Esophagus muscularis mucosa (tissue), 4 donors: ENCODE data around the gene TUT1. TPM values are rescaled to one million over a fixed set of nuclear protein-coding genes. Genes with fewer than 3 reads are reported as not detected.

Experiments
- DNase-seq: peaks from one replicate; pipeline ENCODE4 v3.0.0-alpha.2; 2017; ENCODE audit errors: extremely low spot score
- H3K27ac ChIP-seq, 4 donors: fragments of 200-600 bp; sonication (generic); replicated peaks in 1 of 4; 1 replicate in 3 of 4; 2 replicates in 1 of 4; pipeline ENCODE4 v1.5.1; 2016 to 2019; ENCODE audit warnings: mild to moderate bottlenecking in 1 of 4
- H3K27me3 ChIP-seq, 4 donors: fragments of 200-600 bp; sonication (generic); one replicate each; pipeline versions ENCODE4 v1.5.1 to v1.6.0; 2016 to 2019
- H3K36me3 ChIP-seq, 4 donors: fragments of 200-600 bp; sonication (generic); one replicate each; pipeline ENCODE4 v1.5.1; 2016 to 2019
- H3K4me1 ChIP-seq, 4 donors: fragments of 200-600 bp; sonication (generic); one replicate each; pipeline ENCODE4 v1.5.1; 2016 to 2019
- H3K4me3 ChIP-seq, 4 donors: fragments of 200-600 bp; sonication (generic); 1 replicate in 2 of 4; 2 replicates in 2 of 4; pipeline ENCODE4 v1.5.1; 2016 to 2019; ENCODE audit warnings: mild to moderate bottlenecking in 4 of 4, moderate library complexity in 1 of 4
- H3K9me3 ChIP-seq, 4 donors: fragments of 200-600 bp; sonication (generic); 1 replicate in 3 of 4; 2 replicates in 1 of 4; pipeline ENCODE4 v1.5.1; 2016 to 2019
- CTCF ChIP-seq, 3 experiments: fragments of 200-600 bp in 2 of 3; fragments of 450-650 bp in 1 of 3; sonication (generic) in 2 of 3; IDR thresholded peaks; one replicate each; pipeline ENCODE4 v1.5.1; 2017 to 2019; ENCODE audit warnings: antibody characterized with exemption in 3 of 3, mild to moderate bottlenecking in 2 of 3, moderate library complexity in 1 of 3
- EP300 ChIP-seq: sonication (generic); formaldehyde crosslinking; IDR thresholded peaks from one replicate; pipeline ENCODE4 v1.6.1; 2017; ENCODE audit warnings: antibody characterized with exemption
- POLR2A ChIP-seq: fragments of 450-650 bp; IDR thresholded peaks from one replicate; pipeline ENCODE4 v1.6.1; 2017; ENCODE audit warnings: antibody characterized with exemption, moderate library complexity, mild to moderate bottlenecking, low read depth
- POLR2AphosphoS5 ChIP-seq, 2 donors: sonication (generic); formaldehyde crosslinking; IDR thresholded peaks; one replicate each; pipeline ENCODE4 v1.6.1; 2017; ENCODE audit warnings: antibody characterized with exemption in 2 of 2
- WGBS: methylation state at CpG from one replicate; pipeline ENCODE4 v1.1.5; 2018; 5-methylcytosine and 5-hydroxymethylcytosine counted together
- intact Hi-C: fragments of 100-400 bp; cut with DNase I; formaldehyde crosslinking; loops from one replicate; pipeline ENCODE4 v1.15.1; 2023
- total RNA-seq, 4 donors: library from RNA; depleted of rRNA; stranded (reverse); fragments of >200 nt; gene quantifications; one replicate each; pipeline versions ENCODE4 v1.1.0 to v1.2.1, GENCODE V29; 2016

The TUT1 gene
- total RNA-seq, 4 donors from 2014 or later, result 4.2 to 8.0 (median 6.0) TPM

GRCh38 chr11:62610403-62610802 lies 19.1 kb upstream of the TUT1 start:
- intact Hi-C loops, result no loop called here
- no peaks in the 10 kb centered on the region for H3K9me3 ChIP-seq
- peaks cover 24 to 48% (median 37%) of the 10 kb centered on the region in 4 donors for H3K4me1 ChIP-seq
- TF ChIP-seq POLR2A, result no peak
- TF ChIP-seq CTCF (IDR thresholded peaks at IDR 0.05), result no peak
- TF ChIP-seq POLR2AphosphoS5 (IDR thresholded peaks at IDR 0.05), result no peak
- TF ChIP-seq EP300, result no peak
- H3K27ac ChIP-seq, result no peak overlapping the region
- H3K27me3 ChIP-seq, result no peaks in the 10 kb centered on the region
- 87% methylated on average over 3 of the region's 6 CpGs for WGBS
- peaks cover 10 to 68% (median 54%) of the 10 kb centered on the region in 4 donors for H3K36me3 ChIP-seq
- DNase-seq, result no peak
- no peak overlapping the region for H3K4me3 ChIP-seq

- TF ChIP-seq POLR2A, result no peak
- TF ChIP-seq EP300, result no peak
- TF ChIP-seq CTCF (IDR thresholded peaks at IDR 0.05), result no peak
- no peak for TF ChIP-seq POLR2AphosphoS5 (IDR thresholded peaks at IDR 0.05)
- Histone ChIP-seq H3K4me1 (peaks cover 24 to 52% (median 37%) of the 10 kb centered on the region in 4 donors), H3K27ac (no peak overlapping the region), H3K27me3 (no peaks in the 10 kb centered on the region), H3K4me3 (no peak overlapping the region), H3K36me3 (peaks cover 13 to 73% (median 59%) of the 10 kb centered on the region in 4 donors), H3K9me3 (no peaks in the 10 kb centered on the region)
- DNase-seq, result no peak
- intact Hi-C loops, result no loop called here
- WGBS, result over 99% methylated on average over 12 of the region's 12 CpGs
Measured at GRCh38 chr11:62608776-62609175, 17.5 kb upstream of the TUT1 start.

- Histone ChIP-seq H3K9me3 (no peaks in the 10 kb centered on the region), H3K4me1 (peaks cover 24 to 51% (median 35%) of the 10 kb centered on the region in 4 donors), H3K4me3 (no peak overlapping the region), H3K27me3 (no peaks in the 10 kb centered on the region), H3K36me3 (peaks cover 13 to 73% (median 60%) of the 10 kb centered on the region in 4 donors), H3K27ac (no peak overlapping the region)
- no peak for DNase-seq
- TF ChIP-seq POLR2A (no peak), CTCF (IDR thresholded peaks at IDR 0.05) (no peak), POLR2AphosphoS5 (IDR thresholded peaks at IDR 0.05) (no peak), EP300 (no peak)
- intact Hi-C loops, result no loop called here
- 73% methylated on average over 4 of the region's 4 CpGs for WGBS
Measured at GRCh38 chr11:62607714-62608113, 16.4 kb upstream of the TUT1 start.

- Histone ChIP-seq H3K4me1 (peaks cover 20 to 49% (median 32%) of the 10 kb centered on the region in 4 donors), H3K36me3 (peaks cover 13 to 70% (median 60%) of the 10 kb centered on the region in 4 donors), H3K4me3 (no peak overlapping the region), H3K27ac (no peak overlapping the region), H3K27me3 (no peaks in the 10 kb centered on the region), H3K9me3 (no peaks in the 10 kb centered on the region)
- TF ChIP-seq POLR2AphosphoS5 (IDR thresholded peaks at IDR 0.05) (no peak), EP300 (no peak), POLR2A (no peak), CTCF (IDR thresholded peaks at IDR 0.05) (no peak)
- intact Hi-C loops, result no loop called here
- DNase-seq, result no peak
- 95% methylated on average over 15 of the region's 15 CpGs for WGBS
Measured at GRCh38 chr11:62605902-62606301, 14.6 kb upstream of the TUT1 start.

GRCh38 chr11:62605467-62605866 lies 14.1 kb upstream of the TUT1 start:
- no peak for DNase-seq
- no peak for TF ChIP-seq POLR2A
- TF ChIP-seq POLR2AphosphoS5 (IDR thresholded peaks at IDR 0.05), result no peak
- no peak for TF ChIP-seq CTCF (IDR thresholded peaks at IDR 0.05)
- no peak for TF ChIP-seq EP300
- 81% methylated on average over 3 of the region's 6 CpGs for WGBS
- peaks cover 13 to 66% (median 58%) of the 10 kb centered on the region in 4 donors for H3K36me3 ChIP-seq
- H3K4me3 ChIP-seq, result no peak overlapping the region
- no peaks in the 10 kb centered on the region for H3K27me3 ChIP-seq
- intact Hi-C loops, result no loop called here
- no peak overlapping the region for H3K27ac ChIP-seq
- H3K4me1 ChIP-seq, result peaks cover 18 to 49% (median 31%) of the 10 kb centered on the region in 4 donors
- H3K9me3 ChIP-seq, result no peaks in the 10 kb centered on the region
